ENCODE data around the gene PRIMA1.

PRIMA1 gene

GRCh38 chr14:93787465-93788292 is 606 bp downstream of the PRIMA1 start:
- DNase-seq (ENCODE audit: low read depth, low spot score), result no peak
- in situ Hi-C loops (cut with HindIII; ENCODE audit: low sequenced_read_pairs), result no loop called here
- no peak for TF ChIP-seq CTCF (IDR thresholded peaks at IDR 0.05; ENCODE audit: low read depth, low read length)
- no peak overlapping the region for H3K4me3 ChIP-seq (ENCODE audit: low read depth, low read length)

GRCh38 chr14:93785423-93785822 is 2.9 kb downstream of the PRIMA1 start:
- no peak overlapping the region for H3K4me3 ChIP-seq (ENCODE audit: low read depth, low read length)
- in situ Hi-C loops (cut with HindIII; ENCODE audit: low sequenced_read_pairs), result no loop called here
- TF ChIP-seq CTCF (IDR thresholded peaks at IDR 0.05; ENCODE audit: low read depth, low read length), result no peak
- no peak for DNase-seq (ENCODE audit: low read depth, low spot score)

- in situ Hi-C loops (cut with HindIII; ENCODE audit: low sequenced_read_pairs), result no loop called here
- DNase-seq (ENCODE audit: low read depth, low spot score), result no peak
- H3K4me3 ChIP-seq (ENCODE audit: low read depth, low read length), result no peak overlapping the region
- no peak for TF ChIP-seq CTCF (IDR thresholded peaks at IDR 0.05; ENCODE audit: low read depth, low read length)
These were observed 3.4 kb downstream of the PRIMA1 start for GRCh38 chr14:93784878-93785277.

GRCh38 chr14:93780813-93781400 is 7.4 kb downstream of the PRIMA1 start:
- no peak for TF ChIP-seq CTCF (IDR thresholded peaks at IDR 0.05; ENCODE audit: low read depth, low read length)
- no peak overlapping the region for H3K4me3 ChIP-seq (ENCODE audit: low read depth, low read length)
- in situ Hi-C loops (cut with HindIII; ENCODE audit: low sequenced_read_pairs), result no loop called here
- no peak for DNase-seq (ENCODE audit: low read depth, low spot score)

GRCh38 chr14:93778856-93779629 is 9.2 kb downstream of the PRIMA1 start:
- in situ Hi-C loops (cut with HindIII; ENCODE audit: low sequenced_read_pairs), result no loop called here
- no peak for DNase-seq (ENCODE audit: low read depth, low spot score)
- TF ChIP-seq CTCF (IDR thresholded peaks at IDR 0.05; ENCODE audit: low read depth, low read length), result no peak
- no peak overlapping the region for H3K4me3 ChIP-seq (ENCODE audit: low read depth, low read length)

- TF ChIP-seq CTCF (IDR thresholded peaks at IDR 0.05; ENCODE audit: low read depth, low read length), result no peak
- no peak overlapping the region for H3K4me3 ChIP-seq (ENCODE audit: low read depth, low read length)
- no peak for DNase-seq (ENCODE audit: low read depth, low spot score)
- in situ Hi-C loops (cut with HindIII; ENCODE audit: low sequenced_read_pairs), result no loop called here
These were observed 9.8 kb downstream of the PRIMA1 start for GRCh38 chr14:93778453-93778852.
